Measurements from ENCODE around the gene CEP43. TPM values are rescaled to one million over a fixed set of nuclear protein-coding genes. Genes with fewer than 3 reads are reported as not detected.

Gene CEP43
- total and polyA plus RNA-seq, 10 of the 15 experiments (the other 5 are each of a cell fraction or from before 2014, with no cell fraction given), result 7.7 to 49.9 (median 24.6) TPM

GRCh38 chr6:166996406-166996805, 2.8 kb upstream of the CEP43 start:
- no peaks in the 10 kb centered on the region for H3K9me3 ChIP-seq (replicated peaks; ENCODE audit: control insufficient read depth, insufficient read depth, low read length)
- peaks cover 48% of the 10 kb centered on the region for H3K79me2 ChIP-seq (ENCODE audit: control insufficient read depth, insufficient read depth, low read length)
- no peak for FAIRE-seq
- no TSS peak for BruUV-seq (replicated peaks)
- no peaks in the 10 kb centered on the region for H4K20me1 ChIP-seq (ENCODE audit: control insufficient read depth, insufficient read depth)
- WGBS (ENCODE audit: insufficient coverage, insufficient replicate concordance, low lambda C conversion rate, missing lambda C conversion rate), result 85% methylated on average over 7 of the region's 7 CpGs
- no peak for DNase-seq (ENCODE audit: low read depth, low spot score)
- peaks cover 5 to 11% of the 10 kb centered on the region in 2 experiments; a peak in 3 of 4 replicates for H3K36me3 ChIP-seq (ENCODE audit: control insufficient read depth in 2 of 2, insufficient read depth in 2 of 2, low read length in 1 of 2)
- in situ Hi-C loops (cut with MboI) (no loop called here), intact Hi-C loops (cut with micrococcal nuclease; ENCODE audit: unreplicated experiment) (loop anchor here (2.0 to 5.0 kb wide), 3 partner anchors 50 to 164 kb away; partner anchors contain the start of gene CCR6)
- ChIA-PET POLR2A (interaction anchor here (0.8 kb wide), 1 partner anchor 127 kb away, joined by 3 read pairs; the partner anchor contains the start of gene CCR6), CTCF (interaction anchor here (0.8 to 1.4 kb wide), 2 partner anchors 119 to 145 kb away, joined by 4 to 7 read pairs; no protein-coding TSS in a partner anchor), SMC1A (ENCODE audit: uncharacterized antibody, unreplicated experiment) (interaction anchor here (0.9 to 1.4 kb wide), 2 partner anchors 142 to 145 kb away, joined by 3 to 13 read pairs; no protein-coding TSS in a partner anchor), RAD21 (ENCODE audit: unreplicated experiment) (interaction anchor here (0.7 to 1.3 kb wide), 2 partner anchors 146 to 222 kb away, joined by 3 read pairs; no protein-coding TSS in a partner anchor)
- no peak overlapping the region for H3K9ac ChIP-seq (ENCODE audit: control insufficient read depth, insufficient read depth, low read length)
- no peak overlapping the region for H3K4me3 ChIP-seq
- no peak overlapping the region for H2AFZ ChIP-seq (ENCODE audit: control insufficient read depth, low read depth, low read length)
- peaks cover 3% of the 10 kb centered on the region; the same call in 1 of the 2 replicates for H3K4me1 ChIP-seq (ENCODE audit: control insufficient read depth, insufficient read depth, low read length)
- H3K27ac ChIP-seq (ENCODE audit: control insufficient read depth, insufficient read depth), result no peak overlapping the region
- H3K4me2 ChIP-seq (ENCODE audit: control insufficient read depth, insufficient read depth), result no peak overlapping the region
- no peaks in the 10 kb centered on the region for H3K27me3 ChIP-seq (replicated peaks in 1 of 2; ENCODE audit: control insufficient read depth in 2 of 2, insufficient read depth in 2 of 2, low read length in 1 of 2)
- no peak for ATAC-seq
- TF ChIP-seq BCLAF1 (IDR thresholded peaks at IDR 0.05) (no peak), HCFC1 (IDR thresholded peaks at IDR 0.05; ENCODE audit: low read length) (no peak), BRCA1 (IDR thresholded peaks at IDR 0.05; ENCODE audit: low read depth, low read length) (no peak), JUNB (IDR thresholded peaks at IDR 0.05) (no peak), BCL11A (IDR thresholded peaks at IDR 0.05; ENCODE audit: low read depth, low read length) (no peak), USF2 (IDR thresholded peaks at IDR 0.05; ENCODE audit: borderline replicate concordance, low read depth, low read length) (no peak), HSF1 (IDR thresholded peaks at IDR 0.05; ENCODE audit: low read depth, low read length) (no peak), PRDM15 (CRISPR knock-in tag; IDR thresholded peaks at IDR 0.05) (no peak), IRF3 (IDR thresholded peaks at IDR 0.05) (no peak), ZBED1 (IDR thresholded peaks at IDR 0.05; ENCODE audit: borderline replicate concordance) (no peak), TCF7 (IDR thresholded peaks at IDR 0.05; ENCODE audit: borderline replicate concordance) (no peak), IRF4 (IDR thresholded peaks at IDR 0.05; ENCODE audit: low read depth, low read length) (no peak), PKNOX1 (IDR thresholded peaks at IDR 0.05) (no peak)
